Measurements from ENCODE around the gene TRIM32.
"Not testable (repeated sequence)": the region's sequence is repeated elsewhere in the genome, so short reads cannot be mapped to it uniquely, and the experiment has no call there.

TRIM32 gene

DNA sequence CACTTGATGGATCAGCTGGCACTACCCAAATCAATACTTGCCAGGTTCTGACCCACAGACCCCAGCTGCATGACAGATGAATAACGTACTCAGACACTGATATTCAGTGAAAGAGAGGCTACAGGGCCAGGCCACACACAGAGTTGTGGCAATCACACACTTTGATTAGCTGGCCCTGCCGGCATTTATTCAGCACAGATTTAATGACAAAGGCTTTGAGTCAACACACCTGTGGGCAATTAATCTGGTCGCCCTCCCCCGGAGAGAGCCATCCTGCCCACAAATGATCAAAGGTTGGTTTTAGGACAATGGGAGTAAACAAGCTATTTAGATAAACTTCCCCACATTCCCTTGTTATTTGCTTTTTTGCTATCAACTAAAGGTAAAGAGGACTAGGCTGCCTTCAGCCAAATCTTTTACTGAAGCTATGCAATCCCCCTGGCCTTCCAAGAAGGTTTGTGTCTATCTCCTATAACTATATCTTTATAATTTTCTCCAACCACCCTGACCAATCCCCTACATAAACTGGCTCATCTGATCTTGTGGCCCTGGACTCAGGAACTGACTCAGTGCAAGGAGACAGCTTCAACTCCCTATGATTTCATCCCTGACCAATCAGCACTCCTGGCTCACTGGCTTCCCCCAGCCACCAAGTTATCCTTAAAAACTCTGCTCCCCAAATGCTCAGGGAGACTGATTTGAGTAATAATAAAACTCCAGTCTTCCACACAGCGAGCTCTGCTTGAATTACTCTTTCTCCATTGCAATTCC lies 12.7 kb upstream of the TRIM32 start:
- DNase-seq (ENCODE audit: low read depth), result no peak

- no peak for DNase-seq (ENCODE audit: low read depth)
Observed at GRCh38 chr9:116683535-116683934, 3.6 kb upstream of the TRIM32 start.

- DNase-seq (ENCODE audit: low read depth), result no peak
Observed at GRCh38 chr9:116685166-116685565, 1.9 kb upstream of the TRIM32 start.

DNA sequence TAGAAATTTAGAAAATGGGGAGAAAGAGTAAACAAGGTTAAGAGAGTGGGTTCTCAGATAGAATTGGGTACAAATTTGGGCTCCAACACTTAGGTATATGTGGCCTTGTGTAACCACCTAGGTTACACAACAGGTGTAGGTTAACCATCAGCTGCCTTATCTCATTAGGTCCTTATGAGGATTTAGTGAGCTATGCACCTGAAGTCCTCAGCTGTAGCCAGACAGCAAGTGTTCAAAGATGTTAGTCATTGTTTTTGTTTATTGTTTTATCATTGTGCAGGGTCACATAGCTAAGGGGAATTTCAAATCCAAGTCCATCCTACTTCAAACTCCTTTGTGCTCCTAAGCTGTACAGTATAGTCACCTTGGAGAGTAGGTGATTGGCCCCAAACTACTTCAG lies 970 bp upstream of the TRIM32 start:
- DNase-seq (ENCODE audit: low read depth), result no peak

GRCh38 chr9:116686693-116687073 lies 422 bp upstream of the TRIM32 start:
- no peak for DNase-seq (ENCODE audit: low read depth)

GRCh38 chr9:116687754-116688135 lies 640 bp downstream of the TRIM32 start:
- no peak for DNase-seq (ENCODE audit: low read depth)

DNA sequence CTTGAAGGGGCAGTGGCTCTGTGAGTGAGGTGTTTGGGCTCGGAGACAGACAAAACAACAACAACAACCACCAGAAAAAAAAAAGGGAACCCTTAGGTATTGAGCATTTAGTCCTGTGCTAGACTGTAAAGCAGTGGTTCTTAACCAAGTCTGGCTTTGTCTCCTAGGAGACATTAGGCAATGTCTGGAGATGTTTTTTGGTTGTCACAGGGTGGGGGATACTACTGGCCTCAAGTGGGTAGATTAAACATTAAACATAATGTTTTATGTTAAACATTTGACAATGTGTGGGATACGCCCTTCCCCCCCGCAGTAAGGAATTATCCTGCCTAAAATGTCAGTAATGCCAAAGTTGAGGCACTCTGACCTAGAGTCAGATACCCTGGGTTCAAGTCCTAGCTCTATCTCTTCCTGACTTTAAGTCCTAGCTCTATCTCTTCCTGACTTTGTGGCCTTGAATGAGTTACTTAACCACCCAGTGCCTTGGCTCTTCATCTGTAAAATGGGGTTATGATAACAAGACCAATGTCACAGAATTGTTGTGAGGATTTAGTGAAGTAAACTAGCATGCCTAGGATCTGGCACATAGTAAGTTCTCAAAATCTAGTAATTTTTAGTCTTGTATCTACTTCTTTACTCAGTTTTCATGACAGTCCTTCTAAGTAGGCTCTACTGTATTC lies 1.8 kb downstream of the TRIM32 start:
- no peak for DNase-seq (ENCODE audit: low read depth)

GRCh38 chr9:116689486-116690032 lies 2.5 kb downstream of the TRIM32 start:
- DNase-seq (ENCODE audit: low read depth), result no peak

DNA sequence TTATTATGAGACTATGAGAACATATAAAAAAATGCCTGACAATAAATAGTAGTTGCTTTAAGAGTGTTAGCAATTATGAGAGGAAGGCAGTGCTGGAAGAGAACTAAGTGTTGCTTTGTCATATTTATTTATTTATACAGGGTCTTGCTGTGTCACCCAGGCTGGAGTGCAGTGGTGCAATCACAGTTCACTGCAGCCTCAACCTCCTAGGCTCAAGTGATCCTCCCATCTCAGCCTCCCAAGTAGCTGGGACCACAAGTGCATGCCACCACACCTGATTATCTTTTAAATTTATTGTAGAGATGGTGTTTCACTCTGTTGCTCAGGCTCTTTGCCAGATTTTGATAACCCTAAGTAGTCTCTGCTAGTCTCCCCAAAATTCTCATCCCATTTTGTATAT lies 3.7 kb downstream of the TRIM32 start:
- DNase-seq (ENCODE audit: low read depth), result not testable (repeated sequence)

- no peak for DNase-seq (ENCODE audit: low read depth)
Observed at GRCh38 chr9:116691607-116692006, 4.5 kb downstream of the TRIM32 start.

DNA sequence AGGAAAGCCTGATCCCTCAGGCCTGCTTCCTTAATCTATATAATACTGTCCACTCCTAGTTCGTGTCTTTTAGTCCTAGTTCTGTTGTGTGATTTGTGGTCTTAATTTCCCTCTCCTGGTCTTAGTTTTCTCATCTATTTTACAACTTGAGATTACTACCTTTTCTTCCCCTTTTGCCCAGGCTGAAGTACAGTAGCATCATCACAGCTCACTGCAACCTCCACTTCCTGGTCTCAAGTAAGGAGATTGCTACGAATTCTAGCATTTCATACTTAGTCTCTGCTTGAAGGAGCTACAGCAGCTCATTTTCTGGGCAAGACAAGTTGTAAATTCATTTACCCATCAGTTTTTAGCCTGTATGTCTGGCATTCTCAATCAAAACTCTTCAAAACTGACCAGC lies 5.5 kb downstream of the TRIM32 start:
- no peak for DNase-seq (ENCODE audit: low read depth)

- no peak for DNase-seq (ENCODE audit: low read depth)
Observed at GRCh38 chr9:116693233-116693731, 6.2 kb downstream of the TRIM32 start.

GRCh38 chr9:116694785-116695291 lies 7.7 kb downstream of the TRIM32 start:
- DNase-seq (ENCODE audit: low read depth), result no peak

DNA sequence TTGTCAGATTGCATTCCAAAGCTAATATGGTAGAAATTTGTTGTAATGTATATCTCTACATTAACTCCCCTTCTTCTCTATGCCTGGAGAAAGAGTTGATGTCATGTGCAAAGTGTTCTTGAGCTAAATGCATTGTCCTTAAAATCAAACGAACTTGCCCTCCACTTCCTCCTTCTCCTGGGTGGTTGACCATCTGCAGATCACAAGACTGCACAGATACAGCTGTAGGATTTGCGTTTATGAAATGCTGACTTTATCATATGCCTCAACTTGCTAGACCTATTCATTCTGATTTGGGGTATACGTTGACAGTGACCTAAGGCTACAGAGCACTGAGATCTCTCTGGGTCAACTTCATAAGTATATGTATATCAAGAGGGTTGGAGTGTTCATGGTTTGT lies 8.3 kb downstream of the TRIM32 start:
- no peak for DNase-seq (ENCODE audit: low read depth)

DNA sequence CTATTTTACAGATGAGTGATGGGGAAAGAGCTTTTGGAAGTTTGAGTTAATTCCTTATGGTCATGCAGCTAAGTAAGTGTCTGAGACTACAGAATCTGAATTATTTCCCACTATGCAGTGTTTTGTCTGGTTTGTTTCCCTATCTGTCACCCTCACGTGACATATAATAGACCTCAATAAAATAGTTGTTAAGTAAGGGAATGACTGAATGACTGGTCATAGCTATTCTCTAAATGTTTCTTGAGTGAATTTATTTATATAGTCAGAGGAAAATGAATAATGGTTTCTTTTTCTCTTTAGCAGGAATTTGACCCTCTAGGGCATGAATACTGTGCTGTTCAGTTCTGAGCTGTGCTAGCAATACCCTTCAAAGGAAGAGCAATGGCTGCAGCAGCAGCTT lies 10.3 kb downstream of the TRIM32 start:
- no peak for DNase-seq (ENCODE audit: low read depth)

DNA sequence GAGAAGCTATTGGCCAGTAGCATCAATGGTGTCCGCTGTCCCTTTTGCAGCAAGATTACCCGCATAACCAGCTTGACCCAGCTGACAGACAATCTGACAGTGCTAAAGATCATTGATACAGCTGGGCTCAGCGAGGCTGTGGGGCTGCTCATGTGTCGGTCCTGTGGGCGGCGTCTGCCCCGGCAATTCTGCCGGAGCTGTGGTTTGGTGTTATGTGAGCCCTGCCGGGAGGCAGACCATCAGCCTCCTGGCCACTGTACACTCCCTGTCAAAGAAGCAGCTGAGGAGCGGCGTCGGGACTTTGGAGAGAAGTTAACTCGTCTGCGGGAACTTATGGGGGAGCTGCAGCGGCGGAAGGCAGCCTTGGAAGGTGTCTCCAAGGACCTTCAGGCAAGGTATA lies 10.8 kb downstream of the TRIM32 start:
- no peak for DNase-seq (ENCODE audit: low read depth)

- DNase-seq (ENCODE audit: low read depth), result no peak
Observed at GRCh38 chr9:116700279-116700678, 13.2 kb downstream of the TRIM32 start.

DNA sequence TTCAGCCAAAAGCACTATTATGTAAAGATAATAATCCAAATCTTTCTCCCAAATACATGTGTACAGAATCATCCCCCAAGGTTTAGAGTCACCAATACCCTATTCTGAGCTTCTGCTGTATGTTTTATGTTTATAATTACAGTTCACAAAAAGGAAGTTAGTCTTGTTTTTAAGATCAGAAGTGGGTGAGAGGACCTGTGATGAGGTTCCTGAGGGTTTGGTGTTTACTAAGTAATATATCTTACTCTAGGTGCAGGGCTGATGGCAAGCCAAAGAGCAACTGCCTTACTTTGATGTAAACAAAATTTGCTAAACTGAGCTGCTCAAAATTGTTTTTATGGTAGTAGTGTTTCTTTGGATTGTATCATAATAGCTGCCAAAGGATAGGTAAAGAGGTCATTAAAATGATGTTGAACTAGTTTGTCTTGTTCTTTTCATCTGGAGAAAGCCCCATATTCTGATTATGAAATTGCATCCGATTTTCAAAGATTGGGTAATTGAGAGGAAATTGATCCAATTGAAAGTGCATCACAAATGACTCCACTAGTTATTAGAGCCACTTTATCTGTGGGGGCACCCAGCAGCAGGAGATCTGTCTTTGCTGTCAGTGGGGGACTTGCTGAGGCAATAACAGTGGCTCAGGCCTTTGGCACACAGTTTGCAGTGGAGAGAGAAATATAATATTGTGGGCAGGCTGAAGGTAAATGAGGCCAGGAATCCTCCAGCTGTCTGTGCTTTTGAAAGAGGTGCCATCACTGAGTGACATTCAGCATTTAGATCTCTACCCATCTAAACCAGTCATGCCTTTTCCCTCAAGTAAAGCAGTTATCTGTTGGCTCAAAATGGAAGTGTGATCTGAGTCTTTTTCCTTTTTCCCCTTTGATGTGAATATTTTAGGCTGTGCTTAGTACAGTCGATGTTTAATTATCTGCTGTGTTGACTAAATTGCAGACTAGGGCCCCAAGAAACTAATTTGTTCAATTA lies 14.1 kb downstream of the TRIM32 start:
- DNase-seq (ENCODE audit: low read depth), result no peak

DNA sequence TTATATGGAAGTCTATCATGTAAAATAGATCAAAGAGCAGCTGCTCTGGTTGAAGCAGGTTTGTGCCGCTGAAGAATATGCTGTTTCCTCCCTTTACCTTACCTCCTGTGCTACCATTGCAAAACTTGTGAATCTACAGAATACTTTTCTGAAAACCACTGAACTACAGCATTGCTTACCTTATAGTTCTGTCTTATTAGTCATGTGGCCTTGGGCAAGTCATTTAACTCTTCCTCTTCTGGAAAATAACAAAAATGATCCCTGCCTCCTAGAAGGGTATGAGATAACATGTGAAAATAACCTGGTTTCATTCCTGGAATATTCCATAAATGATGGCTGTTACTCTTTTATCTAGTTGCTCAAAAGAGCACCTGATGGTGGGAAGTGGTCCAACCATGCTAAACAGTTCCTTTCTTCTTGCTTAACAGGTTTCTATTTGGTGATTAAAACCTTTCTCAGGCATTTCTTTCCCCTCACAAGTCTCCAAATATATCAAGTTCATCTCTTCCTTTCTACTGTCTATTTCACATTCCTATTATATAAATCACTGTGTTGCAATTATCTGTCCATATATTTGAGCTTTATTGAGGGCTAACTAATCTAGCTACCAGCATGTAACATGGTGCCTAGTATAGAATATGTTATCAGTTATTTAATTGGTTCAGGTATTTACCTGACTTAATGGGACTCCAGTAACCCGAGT lies 15.0 kb downstream of the TRIM32 start:
- DNase-seq (ENCODE audit: low read depth), result no peak

DNA sequence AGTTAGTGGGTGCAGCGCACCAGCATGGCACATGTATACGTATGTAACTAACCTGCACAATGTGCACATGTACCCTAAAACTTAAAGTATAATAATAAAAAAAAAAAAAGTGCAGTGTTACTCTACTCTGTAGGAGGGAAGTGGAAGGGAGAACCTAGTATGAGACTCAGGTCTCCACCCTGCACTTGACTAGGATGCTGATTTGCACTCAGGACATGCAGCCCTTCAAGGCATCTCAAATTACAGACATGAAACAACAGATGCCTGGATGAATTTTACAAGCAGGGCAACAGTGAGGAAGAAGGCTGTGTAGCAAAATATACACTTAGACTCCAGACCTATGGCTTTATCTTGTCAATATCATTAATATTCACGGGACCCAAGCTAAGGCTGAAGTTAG lies 16.5 kb downstream of the TRIM32 start:
- no peak for DNase-seq (ENCODE audit: low read depth)

DNA sequence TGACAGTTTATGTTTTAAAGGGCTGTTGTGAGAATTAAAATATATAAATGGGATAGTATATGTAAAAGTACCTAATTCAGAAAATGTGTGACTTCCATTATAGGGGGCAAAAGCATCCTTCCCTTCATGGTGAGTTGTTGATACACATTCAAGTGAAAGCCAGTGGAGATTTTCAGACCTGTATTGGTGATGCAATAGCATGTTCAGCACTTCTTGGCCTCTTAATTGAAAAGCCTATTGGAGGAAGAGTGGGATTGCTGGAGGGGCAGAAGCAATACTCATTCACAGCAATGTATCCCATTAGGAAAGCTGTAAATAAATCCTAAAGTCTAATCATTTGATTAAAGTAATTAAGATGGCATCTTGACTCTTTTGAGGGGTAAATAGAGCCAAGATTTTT lies 17.4 kb downstream of the TRIM32 start:
- no peak for DNase-seq (ENCODE audit: low read depth)

Data from T-helper 22 cell (primary cell).